Measurements from ENCODE around the gene PTK6.
A peak's percentile ranks its signal among the peaks of the same experiment; 100 is the strongest.
"Not testable (repeated sequence)": the region's sequence is repeated elsewhere in the genome, so short reads cannot be mapped to it uniquely, and the experiment has no call there.

The PTK6 gene

GRCh38 chr20:63564036-63564810, 27.0 kb upstream of the PTK6 start:
- no peak for FAIRE-seq

GRCh38 chr20:63563225-63563935, 26.2 kb upstream of the PTK6 start:
- no peak for TF ChIP-seq TAF1 (IDR thresholded peaks at IDR 0.05; ENCODE audit: low read depth, low read length)
- TF ChIP-seq POLR2A (IDR thresholded peaks at IDR 0.05; ENCODE audit: low read depth, low read length) = no peak
- TF ChIP-seq SPI1 (IDR thresholded peaks at IDR 0.05; ENCODE audit: low read depth, low read length) = no peak
- no peak for TF ChIP-seq POLR2AphosphoS5 (IDR thresholded peaks at IDR 0.05; ENCODE audit: low read depth, low read length)
- TF ChIP-seq POU2F2 (IDR thresholded peaks at IDR 0.05; ENCODE audit: low read depth, low read length) = no peak
- no peak for TF ChIP-seq PAX5 (IDR thresholded peaks at IDR 0.05; ENCODE audit: insufficient read depth, low read length, severe bottlenecking)
- FAIRE-seq (no peak), DNase-seq (ENCODE audit: insufficient read length, low spot score) (no peak)

More at GRCh38 chr20:63564036-63564810, 27.0 kb upstream of the PTK6 start:
- DNase-seq (ENCODE audit: insufficient read length, low spot score) = no peak
- TF ChIP-seq POU2F2 (IDR thresholded peaks at IDR 0.05; ENCODE audit: low read depth, low read length) = no peak

DNA sequence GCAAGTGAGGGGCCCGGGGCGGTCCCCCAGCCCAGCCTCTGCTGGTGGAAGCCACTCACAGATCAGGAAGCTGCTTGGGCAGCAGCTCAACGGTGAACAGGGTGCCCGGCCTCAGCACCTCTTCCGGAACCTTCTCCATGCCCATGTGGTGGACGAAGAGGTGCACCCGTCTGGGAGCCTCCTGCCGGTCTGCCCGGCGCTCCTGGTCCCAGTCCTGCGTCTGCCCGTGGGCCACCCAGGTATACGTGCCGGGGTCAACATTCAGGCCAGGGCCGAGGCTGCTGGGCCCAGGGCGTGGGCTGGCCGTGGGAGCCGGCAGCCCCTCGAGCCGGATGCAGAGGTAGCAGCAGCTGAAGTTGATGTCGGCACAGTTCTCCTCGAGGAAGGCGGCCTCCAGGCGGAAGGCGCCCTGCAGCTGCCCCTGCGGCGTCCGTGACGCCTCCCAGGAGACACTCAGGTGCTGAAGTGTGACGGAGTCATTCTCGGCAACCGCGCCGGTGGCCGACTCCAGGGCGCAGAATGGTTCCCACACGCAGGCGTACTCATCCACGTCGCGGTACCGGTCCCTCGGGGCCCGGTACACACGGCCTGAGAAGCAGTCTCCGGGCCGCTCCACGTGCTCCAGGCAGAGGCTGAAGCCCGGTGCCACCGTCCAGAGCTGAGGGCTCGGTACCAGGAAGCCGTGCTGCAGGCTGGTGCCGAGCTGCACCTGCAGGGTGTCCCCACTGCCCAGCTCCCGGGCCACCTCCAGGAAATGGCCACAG, 25.5 kb upstream of the PTK6 start:
- FAIRE-seq (no peak), DNase-seq (ENCODE audit: insufficient read length, low spot score) (no peak)
- no peak for TF ChIP-seq TAF1 (IDR thresholded peaks at IDR 0.05; ENCODE audit: low read depth, low read length)
- TF ChIP-seq PAX5 (IDR thresholded peaks at IDR 0.05; ENCODE audit: insufficient read depth, low read length, severe bottlenecking) = no peak
- TF ChIP-seq POLR2AphosphoS5 (IDR thresholded peaks at IDR 0.05; ENCODE audit: low read depth, low read length) = no peak
- no peak for TF ChIP-seq POU2F2 (IDR thresholded peaks at IDR 0.05; ENCODE audit: low read depth, low read length)
- TF ChIP-seq POLR2A (IDR thresholded peaks at IDR 0.05; ENCODE audit: low read depth, low read length) = no peak
- TF ChIP-seq SPI1 (IDR thresholded peaks at IDR 0.05; ENCODE audit: low read depth, low read length) = no peak

- no peak for TF ChIP-seq PAX5 (IDR thresholded peaks at IDR 0.05; ENCODE audit: insufficient read depth, low read length, severe bottlenecking)
- TF ChIP-seq POLR2A (IDR thresholded peaks at IDR 0.05; ENCODE audit: low read depth, low read length) = no peak
- TF ChIP-seq SPI1 (IDR thresholded peaks at IDR 0.05; ENCODE audit: low read depth, low read length) = no peak
- TF ChIP-seq TAF1 (IDR thresholded peaks at IDR 0.05; ENCODE audit: low read depth, low read length) = no peak
- TF ChIP-seq POLR2AphosphoS5 (IDR thresholded peaks at IDR 0.05; ENCODE audit: low read depth, low read length) = no peak
- TF ChIP-seq POU2F2 (IDR thresholded peaks at IDR 0.05; ENCODE audit: low read depth, low read length) = no peak
- FAIRE-seq (no peak), DNase-seq (ENCODE audit: insufficient read length, low spot score) (no peak)
Observed at GRCh38 chr20:63561624-63562396, 24.6 kb upstream of the PTK6 start.

DNA sequence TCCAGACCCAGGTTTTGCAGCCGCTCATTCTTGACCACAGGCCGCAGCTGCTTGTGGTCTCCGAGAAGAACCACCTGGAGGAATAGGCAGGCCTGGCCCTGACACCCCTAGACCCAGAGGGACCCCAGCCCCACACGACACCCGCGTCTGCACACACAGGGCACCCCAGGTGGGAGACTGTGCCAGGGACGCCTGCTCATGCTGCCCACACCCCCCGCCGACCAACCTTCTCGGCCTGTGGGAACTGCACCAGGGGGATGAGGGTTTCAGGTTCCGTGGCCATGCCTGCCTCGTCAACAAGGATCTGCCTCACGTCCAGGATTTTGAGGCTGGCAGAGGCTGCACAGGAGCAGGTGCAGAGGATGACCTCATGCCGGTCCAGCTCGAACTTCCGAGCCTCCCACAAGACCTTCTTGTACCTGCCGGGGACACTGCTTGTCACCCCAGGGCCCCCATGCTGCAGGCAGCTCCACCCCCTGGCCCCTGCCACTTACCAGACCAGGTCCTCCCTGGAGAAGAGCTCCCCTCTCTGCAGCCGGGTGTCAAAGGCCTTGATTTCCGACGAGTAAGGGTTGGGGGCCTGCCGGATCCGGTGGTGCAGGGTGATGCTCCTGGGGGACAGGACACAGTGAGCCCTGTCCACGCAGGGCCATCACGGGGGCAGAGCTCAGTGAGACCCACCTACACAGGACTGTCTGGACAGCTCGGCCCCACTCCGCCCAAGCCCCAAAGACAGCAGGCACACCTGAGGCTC, 23.9 kb upstream of the PTK6 start:
- DNase-seq (ENCODE audit: insufficient read length, low spot score) (no peak), FAIRE-seq (no peak)
- TF ChIP-seq PAX5 (IDR thresholded peaks at IDR 0.05; ENCODE audit: insufficient read depth, low read length, severe bottlenecking) = no peak
- no peak for TF ChIP-seq POLR2AphosphoS5 (IDR thresholded peaks at IDR 0.05; ENCODE audit: low read depth, low read length)
- TF ChIP-seq POLR2A (IDR thresholded peaks at IDR 0.05; ENCODE audit: low read depth, low read length) = no peak
- no peak for TF ChIP-seq POU2F2 (IDR thresholded peaks at IDR 0.05; ENCODE audit: low read depth, low read length)
- TF ChIP-seq TAF1 (IDR thresholded peaks at IDR 0.05; ENCODE audit: low read depth, low read length) = no peak
- no peak for TF ChIP-seq SPI1 (IDR thresholded peaks at IDR 0.05; ENCODE audit: low read depth, low read length)

- DNase-seq (ENCODE audit: insufficient read length, low spot score) (no peak), FAIRE-seq (no peak)
- TF ChIP-seq SPI1 (IDR thresholded peaks at IDR 0.05; ENCODE audit: low read depth, low read length) (no peak), POLR2AphosphoS5 (IDR thresholded peaks at IDR 0.05; ENCODE audit: low read depth, low read length) (no peak), TAF1 (IDR thresholded peaks at IDR 0.05; ENCODE audit: low read depth, low read length) (no peak), PAX5 (IDR thresholded peaks at IDR 0.05; ENCODE audit: insufficient read depth, low read length, severe bottlenecking) (no peak), POU2F2 (IDR thresholded peaks at IDR 0.05; ENCODE audit: low read depth, low read length) (no peak), POLR2A (IDR thresholded peaks at IDR 0.05; ENCODE audit: low read depth, low read length) (no peak)
Observed at GRCh38 chr20:63560333-63560805, 23.2 kb upstream of the PTK6 start.

- not testable (repeated sequence) for DNase-seq (ENCODE audit: insufficient read length, low spot score)
- peak; percentile 28 for FAIRE-seq
Observed at GRCh38 chr20:63559485-63560332, 22.5 kb upstream of the PTK6 start.
